K562 (cell line): ENCODE measurements around the gene SAE1. TPM values are rescaled to one million over a fixed set of nuclear protein-coding genes. Genes with fewer than 3 reads are reported as not detected.
A peak's percentile ranks its signal among the peaks of the same experiment; 100 is the strongest.

Experiments
- ATF4 ChIP-seq: fragments of 450-650 bp; formaldehyde crosslinking; IDR thresholded peaks from 2 replicates; pipeline ENCODE4 v1.4.0; 2022; ENCODE audit warnings: mild to moderate bottlenecking, moderate library complexity
- CCNT2 ChIP-seq: IDR thresholded peaks from 2 replicates; pipeline ENCODE4 v1.6.1; 2011; ENCODE audit warnings: borderline replicate concordance, low read depth, mild to moderate bottlenecking, moderate library complexity, mixed read lengths, low read length; ENCODE audit not compliant: insufficient read length; ENCODE audit errors: extremely low read depth
- CEBPG ChIP-seq, 3 experiments: fragments of 200-800 bp in 1 of 3; sonication (Bioruptor generic) in 1 of 3; sonication (generic) in 1 of 3; formaldehyde crosslinking in 1 of 3; IDR thresholded peaks in 2 of 3; conservative IDR thresholded peaks in 1 of 3; 2 replicates each; pipeline versions ENCODE4 v1.6.1 to v1.8.0; 2016 to 2022; ENCODE audit warnings: missing compliant biosample characterization in 2 of 3, missing genetic modification characterization in 2 of 3, mild to moderate bottlenecking in 1 of 3, missing genetic modification reagents in 1 of 3
- EGR1 ChIP-seq: fragments of 450-650 bp; conservative IDR thresholded peaks from 2 replicates; pipeline ENCODE4 v1.6.1; 2017; ENCODE audit warnings: mild to moderate bottlenecking
- FOXA3 ChIP-seq, 2 experiments: fragments of 450-650 bp in 1 of 2; sonication (generic) in 1 of 2; formaldehyde crosslinking; IDR thresholded peaks in 1 of 2; conservative IDR thresholded peaks in 1 of 2; 2 replicates each; pipeline versions ENCODE4 v1.4.0 to v1.8.0; 2020 to 2022; ENCODE audit warnings: mild to moderate bottlenecking in 2 of 2, missing genetic modification reagents in 1 of 2
- FOXP1 ChIP-seq: sonication (generic); formaldehyde crosslinking; IDR thresholded peaks from 2 replicates; pipeline ENCODE4 v1.8.0; 2022; ENCODE audit warnings: mild to moderate bottlenecking, missing genetic modification reagents
- GABPA ChIP-seq: fragments of 200-800 bp; sonication (Bioruptor generic); conservative IDR thresholded peaks from 2 replicates; pipeline ENCODE4 v1.6.1; 2016; ENCODE audit warnings: low read depth, missing genetic modification characterization, missing compliant biosample characterization
- IRF1 ChIP-seq: sonication (generic); formaldehyde crosslinking; IDR thresholded peaks from 2 replicates; pipeline ENCODE4 v1.8.0; 2022; ENCODE audit warnings: missing genetic modification reagents, mild to moderate bottlenecking, borderline replicate concordance
- MAZ ChIP-seq, 2 experiments: fragments of 450-650 bp in 1 of 2; sonication (generic) in 1 of 2; formaldehyde crosslinking; IDR thresholded peaks in 1 of 2; conservative IDR thresholded peaks in 1 of 2; 2 replicates each; pipeline versions ENCODE4 v1.4.0 to v1.5.0; 2020; ENCODE audit warnings: mild to moderate bottlenecking in 1 of 2, missing genetic modification reagents in 1 of 2
- NFE2L1 ChIP-seq: fragments of 450-650 bp; IDR thresholded peaks from 2 replicates; pipeline ENCODE4 v1.6.1; 2016; ENCODE audit warnings: missing genetic modification characterization, low read depth, mild to moderate bottlenecking, missing compliant biosample characterization, moderate library complexity, borderline replicate concordance
- NRF1 ChIP-seq, 2 experiments: fragments of 450-650 bp; IDR thresholded peaks in 1 of 2; conservative IDR thresholded peaks in 1 of 2; 2 replicates each; pipeline ENCODE4 v1.6.1; 2014; ENCODE audit warnings: mild to moderate bottlenecking in 2 of 2
- RCOR1 ChIP-seq, 2 experiments: IDR thresholded peaks; 2 replicates each; pipeline ENCODE4 v1.6.1; 2012; ENCODE audit warnings: low read depth in 2 of 2, low read length in 2 of 2, borderline replicate concordance in 1 of 2, improper control_type of control experiment in 1 of 2
- SPI1 ChIP-seq: IDR thresholded peaks from 2 replicates; pipeline ENCODE4 v1.6.1; 2011; ENCODE audit warnings: low read depth, low read length, control low read depth, borderline replicate concordance
- SRF ChIP-seq, 2 experiments: fragments of 250-450, 450-650 bp in 1 of 2; sonication (Bioruptor Pico) in 1 of 2; sonication (generic) in 1 of 2; formaldehyde crosslinking; IDR thresholded peaks; 2 replicates each; pipeline versions ENCODE4 v1.5.0 to v1.5.1; 2020 to 2022; ENCODE audit warnings: mild to moderate bottlenecking in 1 of 2, missing genetic modification reagents in 1 of 2
- TCF7 ChIP-seq: sonication (generic); IDR thresholded peaks from 2 replicates; pipeline ENCODE4 v1.6.1; 2016; ENCODE audit warnings: antibody characterized with exemption, borderline replicate concordance
- TFAP4 ChIP-seq: sonication (generic); formaldehyde crosslinking; IDR thresholded peaks from 2 replicates; pipeline ENCODE4 v1.8.0; 2022; ENCODE audit warnings: missing genetic modification reagents, mild to moderate bottlenecking, moderate library complexity, borderline replicate concordance
- ZBTB11 ChIP-seq, 3 experiments: fragments of 200-800 bp in 1 of 3; fragments of 250-450 bp in 1 of 3; fragments of 450-650 bp in 1 of 3; sonication (Bioruptor Pico) in 1 of 3; sonication (Bioruptor generic) in 1 of 3; formaldehyde crosslinking in 1 of 3; IDR thresholded peaks; 2 replicates each; pipeline versions ENCODE4 v1.6.1 to v1.8.0; 2016 to 2022; ENCODE audit warnings: mild to moderate bottlenecking in 2 of 3, missing genetic modification characterization in 2 of 3, missing compliant biosample characterization in 1 of 3, moderate library complexity in 1 of 3
- ZNF444 ChIP-seq: fragments of 250-450 bp; sonication (Bioruptor Pico); IDR thresholded peaks from 2 replicates; pipeline ENCODE4 v1.4.0; 2020; ENCODE audit warnings: mild to moderate bottlenecking, moderate library complexity
- polyA plus RNA-seq, 8 experiments: library from polyadenylated mRNA; depleted of rRNA in 4 of 8; stranded (reverse) in 5 of 8; unstranded in 3 of 8; fragments of >200 nt; fragmentation: Nextera tagmentation in 2 of 8; fragmentation: Illumina TruSeq in 1 of 8; extraction: Ambion mirVana in 2 of 8; extraction: Trizol in 1 of 8; gene quantifications; 2 replicates each; pipeline versions ENCODE4 v1.2.1 to v1.2.3, GENCODE V29; 2011 to 2014; ENCODE audit warnings: inconsistent platforms in 1 of 8, missing spikeins in 1 of 8
- total RNA-seq, 7 experiments: library from RNA; depleted of rRNA in 6 of 7; stranded (reverse); fragments of >200 nt in 6 of 7; fragmentation: Illumina TruSeq in 2 of 7; extraction: Trizol in 2 of 7; gene quantifications; 2 replicates each; pipeline versions ENCODE4 v1.2.1 to v1.2.3, GENCODE V29; 2011 to 2021; ENCODE audit warnings: low replicate concordance in 1 of 7

Gene SAE1
- total and polyA plus RNA-seq, 9 of the 15 experiments (the other 6 are each of a cell fraction or from before 2014, with no cell fraction given): 82.8 to 299 (median 217) TPM

GRCh38 chr19:47256693-47257410, 126.2 kb downstream of the SAE1 start (continued):
- TF ChIP-seq SPI1 (peak; percentile 26; the same call in 1 of the 2 replicates), ATF4 (CRISPR knock-in tag) (peak; percentile 59), NRF1 (conservative IDR thresholded peaks at IDR 0.05 in 1 of 2, IDR thresholded peaks at IDR 0.05 in 1 of 2) (peak; percentile 68 to 76), NFE2L1 (tag) (no peak), ZNF444 (no peak), GABPA (peak; percentile 76), SRF (CRISPR knock-in tag; IDR thresholded peaks at IDR 0.05) (peak in 1 of 2 experiments; percentile 58; a peak in 1 of 4 replicates), MAZ (CRISPR knock-in tag; conservative IDR thresholded peaks at IDR 0.05 in 1 of 2, IDR thresholded peaks at IDR 0.05 in 1 of 2) (peak; percentile 30 to 85; a peak in 2 of 4 replicates), ZBTB11 (CRISPR knock-in tag; IDR thresholded peaks at IDR 0.05) (peak in 1 of 3 experiments; percentile 66; a peak in 2 of 6 replicates), TFAP4 (CRISPR knock-in tag) (peak; percentile 94), IRF1 (CRISPR knock-in tag) (no peak), FOXP1 (CRISPR knock-in tag) (no peak), TCF7 (0 out of 2 replicates have a peak, but pooled peaks have one; percentile 12), FOXA3 (CRISPR knock-in tag; conservative IDR thresholded peaks at IDR 0.05 in 1 of 2, IDR thresholded peaks at IDR 0.05 in 1 of 2) (peak; percentile 51 to 94; a peak in 3 of 4 replicates), CCNT2 (peak; percentile 86), CEBPG (CRISPR knock-in tag; IDR thresholded peaks at IDR 0.05) (peak; percentile 97), CEBPG (tag; conservative IDR thresholded peaks at IDR 0.05 in 1 of 2, IDR thresholded peaks at IDR 0.05 in 1 of 2) (peak; percentile 96 to 99), RCOR1 (IDR thresholded peaks at IDR 0.05; ENCODE audit: borderline replicate concordance in 1 of 2, low read depth in 2 of 2, low read length in 2 of 2) (no peak; a peak in 1 of 4 replicates), EGR1 (peak; percentile 84)
